ENCODE results near the gene NFX1.

- TF ChIP-seq EP300 (IDR thresholded peaks at IDR 0.05) = no peak
- TF ChIP-seq, protein P1, sequence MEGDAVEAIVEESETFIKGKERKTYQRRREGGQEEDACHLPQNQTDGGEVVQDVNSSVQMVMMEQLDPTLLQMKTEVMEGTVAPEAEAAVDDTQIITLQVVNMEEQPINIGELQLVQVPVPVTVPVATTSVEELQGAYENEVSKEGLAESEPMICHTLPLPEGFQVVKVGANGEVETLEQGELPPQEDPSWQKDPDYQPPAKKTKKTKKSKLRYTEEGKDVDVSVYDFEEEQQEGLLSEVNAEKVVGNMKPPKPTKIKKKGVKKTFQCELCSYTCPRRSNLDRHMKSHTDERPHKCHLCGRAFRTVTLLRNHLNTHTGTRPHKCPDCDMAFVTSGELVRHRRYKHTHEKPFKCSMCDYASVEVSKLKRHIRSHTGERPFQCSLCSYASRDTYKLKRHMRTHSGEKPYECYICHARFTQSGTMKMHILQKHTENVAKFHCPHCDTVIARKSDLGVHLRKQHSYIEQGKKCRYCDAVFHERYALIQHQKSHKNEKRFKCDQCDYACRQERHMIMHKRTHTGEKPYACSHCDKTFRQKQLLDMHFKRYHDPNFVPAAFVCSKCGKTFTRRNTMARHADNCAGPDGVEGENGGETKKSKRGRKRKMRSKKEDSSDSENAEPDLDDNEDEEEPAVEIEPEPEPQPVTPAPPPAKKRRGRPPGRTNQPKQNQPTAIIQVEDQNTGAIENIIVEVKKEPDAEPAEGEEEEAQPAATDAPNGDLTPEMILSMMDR (IDR thresholded peaks at IDR 0.05) = no peak
- TF ChIP-seq POLR2A (IDR thresholded peaks at IDR 0.05) = peak in 1 of 4 donors; percentile 17
- no peak for TF ChIP-seq POLR2AphosphoS5 (IDR thresholded peaks at IDR 0.05)
These were observed 26.9 kb upstream of the NFX1 start for GRCh38 chr9:33263131-33264002.

All from upper lobe of left lung (tissue), 4 donors.